HEK293 (cell line): Measurements from ENCODE around the gene SLC39A11.

Experiments used
- CTCF ChIA-PET: fragments of 350-600 bp; formaldehyde crosslinking; extraction: SDS; loops from one replicate; lab custom pipeline; 2021; ENCODE audit warnings: antibody characterized with exemption; lab: Yijun Ruan, JAX
- POLR2A ChIA-PET: fragments of 300-600 bp; formaldehyde crosslinking; extraction: SDS; loops from one replicate; lab custom pipeline; 2020; ENCODE audit warnings: antibody characterized with exemption, inconsistent platforms; lab: Yijun Ruan, JAX
- H3K27ac ChIP-seq: fragments of 200-500 bp; sonication (Bioruptor generic); 2 replicates; pipeline ENCODE4 v1.5.1; 2014; ENCODE audit warnings: low read depth, low read length, control low read depth, inconsistent platforms; ENCODE audit errors: extremely low read depth
- H3K36me3 ChIP-seq, 2 experiments: fragments of 200-500 bp in 1 of 2; sonication (Bioruptor generic) in 1 of 2; 1 replicate in 1 of 2; 2 replicates in 1 of 2; pipeline ENCODE4 v1.5.1; 2014 to 2017; ENCODE audit warnings: inconsistent platforms in 2 of 2, low read length in 2 of 2; ENCODE audit not compliant: control insufficient read depth in 2 of 2, insufficient read depth in 1 of 2
- H3K4me1 ChIP-seq: fragments of 200-500 bp; sonication (Bioruptor generic); 2 replicates; pipeline ENCODE4 v1.5.1; 2014; ENCODE audit warnings: mild to moderate bottlenecking, low read length, inconsistent platforms; ENCODE audit not compliant: control insufficient read depth, insufficient read depth
- H3K4me3 ChIP-seq: 2 replicates; pipeline ENCODE4 v1.5.1; 2011; ENCODE audit warnings: low read depth, mild to moderate bottlenecking, control low read depth, low read length, moderate library complexity
- H3K9me3 ChIP-seq: fragments of 200-500 bp; sonication (Bioruptor generic); 2 replicates; pipeline ENCODE4 v1.5.1; 2014; ENCODE audit warnings: low read depth, low read length, inconsistent platforms; ENCODE audit not compliant: control insufficient read depth, insufficient read depth
- MEIS1 ChIP-seq: sonication (generic); formaldehyde crosslinking; IDR thresholded peaks from 2 replicates; pipeline ENCODE4 v1.8.1; 2022; ENCODE audit warnings: missing genetic modification reagents, mild to moderate bottlenecking, borderline replicate concordance
- MYNN ChIP-seq: fragments of 450-650 bp; formaldehyde crosslinking; IDR thresholded peaks from 2 replicates; pipeline ENCODE4 v1.5.1; 2016; ENCODE audit warnings: missing biosample characterization, missing genetic modification characterization, borderline replicate concordance
- ZNF10 ChIP-seq: fragments of 450-650 bp; formaldehyde crosslinking; IDR thresholded peaks from 2 replicates; pipeline ENCODE4 v1.5.1; 2017; ENCODE audit warnings: missing biosample characterization, missing genetic modification characterization
- ZNF174 ChIP-seq: fragments of 450-650 bp; formaldehyde crosslinking; IDR thresholded peaks from 2 replicates; pipeline ENCODE4 v1.5.0; 2017; ENCODE audit warnings: missing biosample characterization, mild to moderate bottlenecking, missing genetic modification characterization
- ZNF214 ChIP-seq: fragments of 450-650 bp; formaldehyde crosslinking; IDR thresholded peaks from 2 replicates; pipeline ENCODE4 v1.5.1; 2017; ENCODE audit warnings: missing biosample characterization, mild to moderate bottlenecking, missing genetic modification characterization, borderline replicate concordance
- ZNF24 ChIP-seq: fragments of 450-650 bp; formaldehyde crosslinking; IDR thresholded peaks from 2 replicates; pipeline ENCODE4 v1.5.1; 2016; ENCODE audit warnings: missing biosample characterization, missing genetic modification characterization
- ZNF391 ChIP-seq: fragments of 450-650 bp; formaldehyde crosslinking; IDR thresholded peaks from 2 replicates; pipeline ENCODE4 v1.5.1; 2016; ENCODE audit warnings: low read depth, missing biosample characterization, missing genetic modification characterization, borderline replicate concordance
- ZNF501 ChIP-seq: fragments of 450-650 bp; formaldehyde crosslinking; IDR thresholded peaks from 2 replicates; pipeline ENCODE4 v1.5.1; 2016; ENCODE audit warnings: missing biosample characterization, missing genetic modification characterization
- ZNF510 ChIP-seq: fragments of 450-650 bp; formaldehyde crosslinking; IDR thresholded peaks from 2 replicates; pipeline ENCODE4 v1.5.1; 2018; ENCODE audit warnings: mild to moderate bottlenecking, missing genetic modification characterization, missing biosample characterization; ENCODE audit not compliant: insufficient replicate concordance
- ZNF660 ChIP-seq: fragments of 450-650 bp; IDR thresholded peaks from 2 replicates; pipeline ENCODE4 v1.5.1; 2018; ENCODE audit warnings: missing biosample characterization, mild to moderate bottlenecking, missing genetic modification characterization
- ZNF76 ChIP-seq: fragments of 450-650 bp; formaldehyde crosslinking; IDR thresholded peaks from 2 replicates; pipeline ENCODE4; 2016; ENCODE audit warnings: low read depth, missing biosample characterization, missing genetic modification characterization, borderline replicate concordance
- ZNF830 ChIP-seq: fragments of 450-650 bp; IDR thresholded peaks from 2 replicates; pipeline ENCODE4 v1.5.0; 2018; ENCODE audit warnings: missing biosample characterization, missing genetic modification characterization, low read depth, mild to moderate bottlenecking, moderate library complexity
- TF ChIP-seq, protein P1 (sequence below): fragments of 450-650 bp; formaldehyde crosslinking; IDR thresholded peaks from 2 replicates; pipeline ENCODE4 v1.5.1; 2016; ENCODE audit warnings: missing biosample characterization, missing genetic modification characterization, borderline replicate concordance
- TF ChIP-seq, protein P2 (sequence below): fragments of 450-650 bp; formaldehyde crosslinking; IDR thresholded peaks from 2 replicates; pipeline ENCODE4 v1.5.1; 2016; ENCODE audit warnings: missing biosample characterization, missing genetic modification characterization
- TF ChIP-seq, protein P3 (sequence below): fragments of 450-650 bp; formaldehyde crosslinking; conservative IDR thresholded peaks from 2 replicates; pipeline ENCODE4 v1.5.1; 2016; ENCODE audit warnings: low read depth, missing biosample characterization, missing genetic modification characterization
- TF ChIP-seq, protein P4 (sequence below): fragments of 450-650 bp; formaldehyde crosslinking; IDR thresholded peaks from 2 replicates; pipeline ENCODE4 v1.5.1; 2016; ENCODE audit warnings: missing biosample characterization, missing genetic modification characterization
- TF ChIP-seq, protein P5 (sequence below): fragments of 450-650 bp; formaldehyde crosslinking; IDR thresholded peaks from 2 replicates; pipeline ENCODE4 v1.5.1; 2016; ENCODE audit warnings: missing biosample characterization, missing genetic modification characterization

SLC39A11 gene

DNA sequence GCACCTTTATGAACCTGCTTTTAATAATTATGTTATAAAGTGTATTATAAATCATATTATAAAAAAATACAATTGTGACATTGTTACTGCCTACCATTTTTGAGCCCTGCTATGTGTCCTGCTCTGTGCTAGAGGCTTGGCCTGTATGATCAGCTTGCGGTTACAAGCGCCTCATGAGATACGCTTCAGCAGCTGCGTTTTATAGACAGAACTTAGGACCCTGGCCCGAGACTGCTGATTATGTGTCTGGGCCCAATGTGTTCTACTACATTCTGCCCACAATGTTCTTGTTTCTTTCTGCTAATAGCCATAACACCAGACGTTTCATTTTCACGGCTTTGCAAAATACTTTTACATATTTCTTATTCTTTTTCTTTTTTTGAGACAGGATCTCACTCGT is 395.8 kb downstream of the SLC39A11 start (continued):
- TF ChIP-seq, protein P1, sequence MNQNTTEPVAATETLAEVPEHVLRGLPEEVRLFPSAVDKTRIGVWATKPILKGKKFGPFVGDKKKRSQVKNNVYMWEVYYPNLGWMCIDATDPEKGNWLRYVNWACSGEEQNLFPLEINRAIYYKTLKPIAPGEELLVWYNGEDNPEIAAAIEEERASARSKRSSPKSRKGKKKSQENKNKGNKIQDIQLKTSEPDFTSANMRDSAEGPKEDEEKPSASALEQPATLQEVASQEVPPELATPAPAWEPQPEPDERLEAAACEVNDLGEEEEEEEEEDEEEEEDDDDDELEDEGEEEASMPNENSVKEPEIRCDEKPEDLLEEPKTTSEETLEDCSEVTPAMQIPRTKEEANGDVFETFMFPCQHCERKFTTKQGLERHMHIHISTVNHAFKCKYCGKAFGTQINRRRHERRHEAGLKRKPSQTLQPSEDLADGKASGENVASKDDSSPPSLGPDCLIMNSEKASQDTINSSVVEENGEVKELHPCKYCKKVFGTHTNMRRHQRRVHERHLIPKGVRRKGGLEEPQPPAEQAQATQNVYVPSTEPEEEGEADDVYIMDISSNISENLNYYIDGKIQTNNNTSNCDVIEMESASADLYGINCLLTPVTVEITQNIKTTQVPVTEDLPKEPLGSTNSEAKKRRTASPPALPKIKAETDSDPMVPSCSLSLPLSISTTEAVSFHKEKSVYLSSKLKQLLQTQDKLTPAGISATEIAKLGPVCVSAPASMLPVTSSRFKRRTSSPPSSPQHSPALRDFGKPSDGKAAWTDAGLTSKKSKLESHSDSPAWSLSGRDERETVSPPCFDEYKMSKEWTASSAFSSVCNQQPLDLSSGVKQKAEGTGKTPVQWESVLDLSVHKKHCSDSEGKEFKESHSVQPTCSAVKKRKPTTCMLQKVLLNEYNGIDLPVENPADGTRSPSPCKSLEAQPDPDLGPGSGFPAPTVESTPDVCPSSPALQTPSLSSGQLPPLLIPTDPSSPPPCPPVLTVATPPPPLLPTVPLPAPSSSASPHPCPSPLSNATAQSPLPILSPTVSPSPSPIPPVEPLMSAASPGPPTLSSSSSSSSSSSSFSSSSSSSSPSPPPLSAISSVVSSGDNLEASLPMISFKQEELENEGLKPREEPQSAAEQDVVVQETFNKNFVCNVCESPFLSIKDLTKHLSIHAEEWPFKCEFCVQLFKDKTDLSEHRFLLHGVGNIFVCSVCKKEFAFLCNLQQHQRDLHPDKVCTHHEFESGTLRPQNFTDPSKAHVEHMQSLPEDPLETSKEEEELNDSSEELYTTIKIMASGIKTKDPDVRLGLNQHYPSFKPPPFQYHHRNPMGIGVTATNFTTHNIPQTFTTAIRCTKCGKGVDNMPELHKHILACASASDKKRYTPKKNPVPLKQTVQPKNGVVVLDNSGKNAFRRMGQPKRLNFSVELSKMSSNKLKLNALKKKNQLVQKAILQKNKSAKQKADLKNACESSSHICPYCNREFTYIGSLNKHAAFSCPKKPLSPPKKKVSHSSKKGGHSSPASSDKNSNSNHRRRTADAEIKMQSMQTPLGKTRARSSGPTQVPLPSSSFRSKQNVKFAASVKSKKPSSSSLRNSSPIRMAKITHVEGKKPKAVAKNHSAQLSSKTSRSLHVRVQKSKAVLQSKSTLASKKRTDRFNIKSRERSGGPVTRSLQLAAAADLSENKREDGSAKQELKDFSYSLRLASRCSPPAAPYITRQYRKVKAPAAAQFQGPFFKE (tag by site-specific recombination), result no peak
- no peak for TF ChIP-seq ZNF24 (tag by site-specific recombination)
- TF ChIP-seq ZNF830 (tag by site-specific recombination), result no peak
- no peak for TF ChIP-seq MYNN (tag by site-specific recombination)
- TF ChIP-seq ZNF76 (tag by site-specific recombination), result no peak
- TF ChIP-seq ZNF174 (tag by site-specific recombination), result no peak
- TF ChIP-seq ZNF10 (tag by site-specific recombination), result no peak

DNA sequence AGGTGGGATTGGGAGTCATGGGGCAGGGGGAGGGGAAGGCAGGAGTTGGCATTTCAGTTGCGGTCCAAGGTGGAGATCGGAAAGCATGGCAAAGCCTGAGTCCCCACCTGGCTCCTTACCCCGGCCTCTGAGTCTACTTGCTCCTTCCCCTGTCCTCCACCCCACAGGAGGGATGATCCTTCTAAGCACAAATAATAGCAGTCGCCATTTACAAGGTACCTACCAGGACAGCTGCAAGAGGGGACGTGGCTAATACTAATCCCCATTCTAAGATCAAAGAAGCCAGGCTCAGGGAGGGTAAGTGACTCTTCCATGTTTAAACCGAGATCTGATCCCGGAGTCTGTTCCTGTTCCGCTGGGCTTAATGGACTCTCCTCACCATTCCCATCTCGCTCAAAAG is 396.3 kb downstream of the SLC39A11 start:
- CTCF ChIA-PET, result no interaction called here
- peaks cover 3% of the 10 kb centered on the region; the same call in 1 of the 2 replicates for H3K4me1 ChIP-seq
- TF ChIP-seq ZNF660 (tag by site-specific recombination), result no peak
- no peak for TF ChIP-seq ZNF214 (tag by site-specific recombination)
- no peak overlapping the region for H3K4me3 ChIP-seq
- no peak overlapping the region for H3K27ac ChIP-seq
- POLR2A ChIA-PET, result no interaction called here
- no peaks in the 10 kb centered on the region for H3K9me3 ChIP-seq
- no peaks in the 10 kb centered on the region for H3K36me3 ChIP-seq

DNA sequence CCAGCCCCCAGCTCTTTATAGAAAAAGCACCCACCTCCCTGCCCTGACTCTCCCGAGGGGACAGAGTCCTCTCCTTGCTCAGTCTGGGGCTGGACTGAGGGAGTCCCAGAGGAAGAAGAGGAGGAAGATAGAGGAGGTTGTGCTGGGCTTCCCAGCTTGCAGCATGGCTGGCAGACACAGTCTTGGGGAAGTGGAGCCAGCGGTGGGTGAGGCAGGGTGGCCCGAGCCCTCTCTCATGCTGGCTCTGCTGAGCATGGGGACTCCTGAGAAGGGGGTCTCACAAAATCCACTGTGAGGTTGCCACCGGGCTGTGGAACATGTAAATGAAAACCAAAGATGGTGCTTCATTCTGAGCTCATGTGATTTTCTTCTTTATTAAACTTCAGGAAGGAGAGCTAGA is 398.5 kb downstream of the SLC39A11 start:
- H3K27ac ChIP-seq, result no peak overlapping the region
- POLR2A ChIA-PET, result no interaction called here
- TF ChIP-seq ZNF391 (tag by site-specific recombination) (no peak), ZNF510 (tag by site-specific recombination) (no peak), ZNF501 (tag by site-specific recombination) (no peak), MEIS1 (CRISPR knock-in tag) (no peak), MYNN (tag by site-specific recombination) (no peak)
- TF ChIP-seq, protein P2, sequence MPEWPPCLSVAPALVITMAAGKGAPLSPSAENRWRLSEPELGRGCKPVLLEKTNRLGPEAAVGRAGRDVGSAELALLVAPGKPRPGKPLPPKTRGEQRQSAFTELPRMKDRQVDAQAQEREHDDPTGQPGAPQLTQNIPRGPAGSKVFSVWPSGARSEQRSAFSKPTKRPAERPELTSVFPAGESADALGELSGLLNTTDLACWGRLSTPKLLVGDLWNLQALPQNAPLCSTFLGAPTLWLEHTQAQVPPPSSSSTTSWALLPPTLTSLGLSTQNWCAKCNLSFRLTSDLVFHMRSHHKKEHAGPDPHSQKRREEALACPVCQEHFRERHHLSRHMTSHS (tag by site-specific recombination), result no peak
- TF ChIP-seq, protein P3, sequence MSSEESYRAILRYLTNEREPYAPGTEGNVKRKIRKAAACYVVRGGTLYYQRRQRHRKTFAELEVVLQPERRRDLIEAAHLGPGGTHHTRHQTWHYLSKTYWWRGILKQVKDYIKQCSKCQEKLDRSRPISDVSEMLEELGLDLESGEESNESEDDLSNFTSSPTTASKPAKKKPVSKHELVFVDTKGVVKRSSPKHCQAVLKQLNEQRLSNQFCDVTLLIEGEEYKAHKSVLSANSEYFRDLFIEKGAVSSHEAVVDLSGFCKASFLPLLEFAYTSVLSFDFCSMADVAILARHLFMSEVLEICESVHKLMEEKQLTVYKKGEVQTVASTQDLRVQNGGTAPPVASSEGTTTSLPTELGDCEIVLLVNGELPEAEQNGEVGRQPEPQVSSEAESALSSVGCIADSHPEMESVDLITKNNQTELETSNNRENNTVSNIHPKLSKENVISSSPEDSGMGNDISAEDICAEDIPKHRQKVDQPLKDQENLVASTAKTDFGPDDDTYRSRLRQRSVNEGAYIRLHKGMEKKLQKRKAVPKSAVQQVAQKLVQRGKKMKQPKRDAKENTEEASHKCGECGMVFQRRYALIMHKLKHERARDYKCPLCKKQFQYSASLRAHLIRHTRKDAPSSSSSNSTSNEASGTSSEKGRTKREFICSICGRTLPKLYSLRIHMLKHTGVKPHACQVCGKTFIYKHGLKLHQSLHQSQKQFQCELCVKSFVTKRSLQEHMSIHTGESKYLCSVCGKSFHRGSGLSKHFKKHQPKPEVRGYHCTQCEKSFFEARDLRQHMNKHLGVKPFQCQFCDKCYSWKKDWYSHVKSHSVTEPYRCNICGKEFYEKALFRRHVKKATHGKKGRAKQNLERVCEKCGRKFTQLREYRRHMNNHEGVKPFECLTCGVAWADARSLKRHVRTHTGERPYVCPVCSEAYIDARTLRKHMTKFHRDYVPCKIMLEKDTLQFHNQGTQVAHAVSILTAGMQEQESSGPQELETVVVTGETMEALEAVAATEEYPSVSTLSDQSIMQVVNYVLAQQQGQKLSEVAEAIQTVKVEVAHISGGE (tag by site-specific recombination), result no peak
- TF ChIP-seq, protein P4, sequence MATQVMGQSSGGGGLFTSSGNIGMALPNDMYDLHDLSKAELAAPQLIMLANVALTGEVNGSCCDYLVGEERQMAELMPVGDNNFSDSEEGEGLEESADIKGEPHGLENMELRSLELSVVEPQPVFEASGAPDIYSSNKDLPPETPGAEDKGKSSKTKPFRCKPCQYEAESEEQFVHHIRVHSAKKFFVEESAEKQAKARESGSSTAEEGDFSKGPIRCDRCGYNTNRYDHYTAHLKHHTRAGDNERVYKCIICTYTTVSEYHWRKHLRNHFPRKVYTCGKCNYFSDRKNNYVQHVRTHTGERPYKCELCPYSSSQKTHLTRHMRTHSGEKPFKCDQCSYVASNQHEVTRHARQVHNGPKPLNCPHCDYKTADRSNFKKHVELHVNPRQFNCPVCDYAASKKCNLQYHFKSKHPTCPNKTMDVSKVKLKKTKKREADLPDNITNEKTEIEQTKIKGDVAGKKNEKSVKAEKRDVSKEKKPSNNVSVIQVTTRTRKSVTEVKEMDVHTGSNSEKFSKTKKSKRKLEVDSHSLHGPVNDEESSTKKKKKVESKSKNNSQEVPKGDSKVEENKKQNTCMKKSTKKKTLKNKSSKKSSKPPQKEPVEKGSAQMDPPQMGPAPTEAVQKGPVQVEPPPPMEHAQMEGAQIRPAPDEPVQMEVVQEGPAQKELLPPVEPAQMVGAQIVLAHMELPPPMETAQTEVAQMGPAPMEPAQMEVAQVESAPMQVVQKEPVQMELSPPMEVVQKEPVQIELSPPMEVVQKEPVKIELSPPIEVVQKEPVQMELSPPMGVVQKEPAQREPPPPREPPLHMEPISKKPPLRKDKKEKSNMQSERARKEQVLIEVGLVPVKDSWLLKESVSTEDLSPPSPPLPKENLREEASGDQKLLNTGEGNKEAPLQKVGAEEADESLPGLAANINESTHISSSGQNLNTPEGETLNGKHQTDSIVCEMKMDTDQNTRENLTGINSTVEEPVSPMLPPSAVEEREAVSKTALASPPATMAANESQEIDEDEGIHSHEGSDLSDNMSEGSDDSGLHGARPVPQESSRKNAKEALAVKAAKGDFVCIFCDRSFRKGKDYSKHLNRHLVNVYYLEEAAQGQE (tag by site-specific recombination), result no peak
- TF ChIP-seq, protein P5, sequence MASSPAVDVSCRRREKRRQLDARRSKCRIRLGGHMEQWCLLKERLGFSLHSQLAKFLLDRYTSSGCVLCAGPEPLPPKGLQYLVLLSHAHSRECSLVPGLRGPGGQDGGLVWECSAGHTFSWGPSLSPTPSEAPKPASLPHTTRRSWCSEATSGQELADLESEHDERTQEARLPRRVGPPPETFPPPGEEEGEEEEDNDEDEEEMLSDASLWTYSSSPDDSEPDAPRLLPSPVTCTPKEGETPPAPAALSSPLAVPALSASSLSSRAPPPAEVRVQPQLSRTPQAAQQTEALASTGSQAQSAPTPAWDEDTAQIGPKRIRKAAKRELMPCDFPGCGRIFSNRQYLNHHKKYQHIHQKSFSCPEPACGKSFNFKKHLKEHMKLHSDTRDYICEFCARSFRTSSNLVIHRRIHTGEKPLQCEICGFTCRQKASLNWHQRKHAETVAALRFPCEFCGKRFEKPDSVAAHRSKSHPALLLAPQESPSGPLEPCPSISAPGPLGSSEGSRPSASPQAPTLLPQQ (tag by site-specific recombination), result no peak

More for the DNA sequence above, 398.5 kb downstream of the SLC39A11 start:
- Histone ChIP-seq H3K4me1 (peaks cover 3% of the 10 kb centered on the region; the same call in 1 of the 2 replicates), H3K36me3 (no peaks in the 10 kb centered on the region), H3K4me3 (no peak overlapping the region), H3K9me3 (no peaks in the 10 kb centered on the region)
- CTCF ChIA-PET, result no interaction called here
